ENCODE data around the gene CTNNA3. TPM values are rescaled to one million over a fixed set of nuclear protein-coding genes. Genes with fewer than 3 reads are reported as not detected.

The CTNNA3 gene
- total RNA-seq, 4 donors from 2014 or later = 0.68 to 75.2 (median 1.4) TPM

DNA sequence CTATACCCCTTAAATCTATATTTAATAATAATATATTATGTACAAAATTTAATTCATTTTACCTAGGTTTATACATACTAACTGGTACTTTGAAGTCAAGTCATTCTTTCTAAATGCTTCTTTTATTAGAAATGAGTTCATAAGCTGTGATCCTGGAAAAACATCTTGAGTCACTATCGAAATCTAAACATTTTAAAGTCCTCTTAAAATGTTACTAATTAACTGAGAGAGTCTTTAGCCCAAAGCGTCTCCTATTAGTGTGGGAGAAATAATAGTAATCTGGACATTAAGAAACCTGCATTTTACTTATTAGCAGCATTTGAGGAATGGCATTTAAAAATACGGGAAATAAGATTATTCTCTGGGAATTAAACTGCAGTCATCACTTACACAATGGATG, 142.7 kb downstream of the CTNNA3 start:
- no peak overlapping the region for H3K4me3 ChIP-seq
- no peaks in the 10 kb centered on the region for H3K27me3 ChIP-seq
- no peak for DNase-seq
- no peaks in the 10 kb centered on the region for H3K4me1 ChIP-seq
- TF ChIP-seq, protein P1, sequence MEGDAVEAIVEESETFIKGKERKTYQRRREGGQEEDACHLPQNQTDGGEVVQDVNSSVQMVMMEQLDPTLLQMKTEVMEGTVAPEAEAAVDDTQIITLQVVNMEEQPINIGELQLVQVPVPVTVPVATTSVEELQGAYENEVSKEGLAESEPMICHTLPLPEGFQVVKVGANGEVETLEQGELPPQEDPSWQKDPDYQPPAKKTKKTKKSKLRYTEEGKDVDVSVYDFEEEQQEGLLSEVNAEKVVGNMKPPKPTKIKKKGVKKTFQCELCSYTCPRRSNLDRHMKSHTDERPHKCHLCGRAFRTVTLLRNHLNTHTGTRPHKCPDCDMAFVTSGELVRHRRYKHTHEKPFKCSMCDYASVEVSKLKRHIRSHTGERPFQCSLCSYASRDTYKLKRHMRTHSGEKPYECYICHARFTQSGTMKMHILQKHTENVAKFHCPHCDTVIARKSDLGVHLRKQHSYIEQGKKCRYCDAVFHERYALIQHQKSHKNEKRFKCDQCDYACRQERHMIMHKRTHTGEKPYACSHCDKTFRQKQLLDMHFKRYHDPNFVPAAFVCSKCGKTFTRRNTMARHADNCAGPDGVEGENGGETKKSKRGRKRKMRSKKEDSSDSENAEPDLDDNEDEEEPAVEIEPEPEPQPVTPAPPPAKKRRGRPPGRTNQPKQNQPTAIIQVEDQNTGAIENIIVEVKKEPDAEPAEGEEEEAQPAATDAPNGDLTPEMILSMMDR (IDR thresholded peaks at IDR 0.05) = no peak
- TF ChIP-seq EP300 (IDR thresholded peaks at IDR 0.05; ENCODE audit: low read depth) (no peak), POLR2AphosphoS5 (IDR thresholded peaks at IDR 0.05) (no peak), POLR2A (IDR thresholded peaks at IDR 0.05) (no peak)
- no peaks in the 10 kb centered on the region for H3K36me3 ChIP-seq
- 76 to 79% methylated on average over 3 of the region's 3 CpGs for WGBS, 2 donors (ENCODE audit: low coverage in 1 of 2)
- in situ Hi-C loops (cut with MboI; ENCODE audit: low pct_ligation_motif_present in 1 of 4, low pct_unique_long_range_greater_than_20kb in 1 of 4, low sequenced_read_pairs in 3 of 4) = no loop called here
- no peaks in the 10 kb centered on the region for H3K9me3 ChIP-seq
- H3K27ac ChIP-seq = no peak overlapping the region
- intact Hi-C loops (cut with DNase I; ENCODE audit: low total_unique reads) = no loop called here

DNA sequence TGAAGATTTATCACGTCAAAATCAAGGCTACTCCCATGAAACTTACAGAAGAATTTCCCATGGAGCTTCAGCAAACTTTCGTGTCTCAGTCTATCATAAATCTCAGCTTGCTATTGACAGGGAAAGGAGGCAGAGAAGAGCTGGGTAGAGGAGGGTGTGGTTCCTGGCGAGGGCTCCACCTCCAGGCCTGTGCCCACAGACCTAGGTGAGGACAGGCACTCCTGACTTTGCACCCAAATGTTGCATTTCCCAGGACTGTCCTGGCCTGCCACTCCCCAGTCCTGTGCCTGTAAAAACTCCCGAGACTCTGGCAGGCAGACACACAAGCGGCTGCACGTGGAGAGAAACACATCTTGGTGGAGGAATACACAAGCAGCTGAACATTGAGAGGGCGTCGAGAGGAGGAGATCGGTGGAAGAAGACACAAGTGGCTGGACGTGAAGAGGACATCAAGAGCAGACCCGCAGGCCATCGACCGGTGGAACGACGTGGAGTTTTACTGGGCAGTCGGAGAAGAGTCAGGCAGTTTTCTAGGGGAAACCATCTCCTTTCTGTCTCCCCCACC, 145.1 kb downstream of the CTNNA3 start:
- intact Hi-C loops (cut with DNase I; ENCODE audit: low total_unique reads) (no loop called here), in situ Hi-C loops (cut with MboI; ENCODE audit: low pct_ligation_motif_present in 1 of 4, low pct_unique_long_range_greater_than_20kb in 1 of 4, low sequenced_read_pairs in 3 of 4) (no loop called here)
- no peak for DNase-seq
- TF ChIP-seq POLR2AphosphoS5 (IDR thresholded peaks at IDR 0.05) (no peak), EP300 (IDR thresholded peaks at IDR 0.05; ENCODE audit: low read depth) (no peak), POLR2A (IDR thresholded peaks at IDR 0.05) (no peak)
- TF ChIP-seq, protein P1 (IDR thresholded peaks at IDR 0.05) = no peak
- H3K36me3 ChIP-seq = no peaks in the 10 kb centered on the region
- no peaks in the 10 kb centered on the region for H3K27me3 ChIP-seq
- H3K9me3 ChIP-seq = no peaks in the 10 kb centered on the region
- no peak overlapping the region for H3K4me3 ChIP-seq
- WGBS, 2 donors (ENCODE audit: low coverage in 1 of 2) = 79 to 80% methylated on average over 8 to 16 of the region's 16 CpGs
- no peaks in the 10 kb centered on the region for H3K4me1 ChIP-seq
- H3K27ac ChIP-seq = no peak overlapping the region

- 68 to 77% methylated on average over 2 of the region's 2 CpGs for WGBS, 2 donors (ENCODE audit: low coverage in 1 of 2)
- intact Hi-C loops (cut with DNase I; ENCODE audit: low total_unique reads) (no loop called here), in situ Hi-C loops (cut with MboI; ENCODE audit: low pct_ligation_motif_present in 1 of 4, low pct_unique_long_range_greater_than_20kb in 1 of 4, low sequenced_read_pairs in 3 of 4) (no loop called here)
- no peaks in the 10 kb centered on the region for H3K4me1 ChIP-seq
- no peaks in the 10 kb centered on the region for H3K27me3 ChIP-seq
- H3K27ac ChIP-seq = no peak overlapping the region
- no peaks in the 10 kb centered on the region for H3K36me3 ChIP-seq
- H3K4me3 ChIP-seq = no peak overlapping the region
- no peak for DNase-seq
- no peaks in the 10 kb centered on the region for H3K9me3 ChIP-seq
- no peak for TF ChIP-seq EP300 (IDR thresholded peaks at IDR 0.05; ENCODE audit: low read depth)
- TF ChIP-seq, protein P1 (IDR thresholded peaks at IDR 0.05) = no peak
- no peak for TF ChIP-seq POLR2AphosphoS5 (IDR thresholded peaks at IDR 0.05)
- TF ChIP-seq POLR2A (IDR thresholded peaks at IDR 0.05) = no peak
Measured at GRCh38 chr10:67550046-67550445, 145.9 kb downstream of the CTNNA3 start.

- TF ChIP-seq POLR2AphosphoS5 (IDR thresholded peaks at IDR 0.05) (no peak), EP300 (IDR thresholded peaks at IDR 0.05; ENCODE audit: low read depth) (no peak), POLR2A (IDR thresholded peaks at IDR 0.05) (no peak)
- TF ChIP-seq, protein P1 (IDR thresholded peaks at IDR 0.05) = no peak
- H3K27ac ChIP-seq = no peak overlapping the region
- no peaks in the 10 kb centered on the region for H3K4me1 ChIP-seq
- intact Hi-C loops (cut with DNase I; ENCODE audit: low total_unique reads) = no loop called here
- DNase-seq = no peak
- WGBS, 2 donors (ENCODE audit: low coverage in 1 of 2) = 53 to 77% methylated on average over 2 of the region's 2 CpGs
- no peaks in the 10 kb centered on the region for H3K36me3 ChIP-seq
- H3K9me3 ChIP-seq = no peaks in the 10 kb centered on the region
- in situ Hi-C loops (cut with MboI; ENCODE audit: low pct_ligation_motif_present in 1 of 4, low pct_unique_long_range_greater_than_20kb in 1 of 4, low sequenced_read_pairs in 3 of 4) = no loop called here
- no peak overlapping the region for H3K4me3 ChIP-seq
- no peaks in the 10 kb centered on the region for H3K27me3 ChIP-seq
Measured at GRCh38 chr10:67549390-67549789, 146.6 kb downstream of the CTNNA3 start.
